Fibroblast of villous mesenchyme (primary cell): Measurements from ENCODE around the gene FKBP15. TPM values are rescaled to one million over a fixed set of nuclear protein-coding genes. Genes with fewer than 3 reads are reported as not detected.
A peak's percentile ranks its signal among the peaks of the same experiment; 100 is the strongest.

ENCODE experiments used
- DNase-seq: peaks from one replicate; pipeline ENCODE4 v3.0.0-alpha.2; 2010; ENCODE audit warnings: low read depth
- H3K4me3 ChIP-seq: 2 replicates; pipeline ENCODE4 v1.5.1; 2011; ENCODE audit warnings: low read depth, mild to moderate bottlenecking, low read length
- total RNA-seq: library from RNA; depleted of rRNA; stranded (reverse); fragments of >200 nt; gene quantifications from 2 replicates; pipeline ENCODE4 v1.2.3, GENCODE V29; 2012
- TF ChIP-seq, protein P1 (sequence below): IDR thresholded peaks from 2 replicates; pipeline ENCODE4 v1.5.1; 2012; ENCODE audit warnings: low read depth, mild to moderate bottlenecking, low read length; ENCODE audit not compliant: insufficient read depth

Gene FKBP15, protein sequence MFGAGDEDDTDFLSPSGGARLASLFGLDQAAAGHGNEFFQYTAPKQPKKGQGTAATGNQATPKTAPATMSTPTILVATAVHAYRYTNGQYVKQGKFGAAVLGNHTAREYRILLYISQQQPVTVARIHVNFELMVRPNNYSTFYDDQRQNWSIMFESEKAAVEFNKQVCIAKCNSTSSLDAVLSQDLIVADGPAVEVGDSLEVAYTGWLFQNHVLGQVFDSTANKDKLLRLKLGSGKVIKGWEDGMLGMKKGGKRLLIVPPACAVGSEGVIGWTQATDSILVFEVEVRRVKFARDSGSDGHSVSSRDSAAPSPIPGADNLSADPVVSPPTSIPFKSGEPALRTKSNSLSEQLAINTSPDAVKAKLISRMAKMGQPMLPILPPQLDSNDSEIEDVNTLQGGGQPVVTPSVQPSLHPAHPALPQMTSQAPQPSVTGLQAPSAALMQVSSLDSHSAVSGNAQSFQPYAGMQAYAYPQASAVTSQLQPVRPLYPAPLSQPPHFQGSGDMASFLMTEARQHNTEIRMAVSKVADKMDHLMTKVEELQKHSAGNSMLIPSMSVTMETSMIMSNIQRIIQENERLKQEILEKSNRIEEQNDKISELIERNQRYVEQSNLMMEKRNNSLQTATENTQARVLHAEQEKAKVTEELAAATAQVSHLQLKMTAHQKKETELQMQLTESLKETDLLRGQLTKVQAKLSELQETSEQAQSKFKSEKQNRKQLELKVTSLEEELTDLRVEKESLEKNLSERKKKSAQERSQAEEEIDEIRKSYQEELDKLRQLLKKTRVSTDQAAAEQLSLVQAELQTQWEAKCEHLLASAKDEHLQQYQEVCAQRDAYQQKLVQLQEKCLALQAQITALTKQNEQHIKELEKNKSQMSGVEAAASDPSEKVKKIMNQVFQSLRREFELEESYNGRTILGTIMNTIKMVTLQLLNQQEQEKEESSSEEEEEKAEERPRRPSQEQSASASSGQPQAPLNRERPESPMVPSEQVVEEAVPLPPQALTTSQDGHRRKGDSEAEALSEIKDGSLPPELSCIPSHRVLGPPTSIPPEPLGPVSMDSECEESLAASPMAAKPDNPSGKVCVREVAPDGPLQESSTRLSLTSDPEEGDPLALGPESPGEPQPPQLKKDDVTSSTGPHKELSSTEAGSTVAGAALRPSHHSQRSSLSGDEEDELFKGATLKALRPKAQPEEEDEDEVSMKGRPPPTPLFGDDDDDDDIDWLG
- total RNA-seq: 20.6 and 25.9 TPM in 2 replicates

DNA sequence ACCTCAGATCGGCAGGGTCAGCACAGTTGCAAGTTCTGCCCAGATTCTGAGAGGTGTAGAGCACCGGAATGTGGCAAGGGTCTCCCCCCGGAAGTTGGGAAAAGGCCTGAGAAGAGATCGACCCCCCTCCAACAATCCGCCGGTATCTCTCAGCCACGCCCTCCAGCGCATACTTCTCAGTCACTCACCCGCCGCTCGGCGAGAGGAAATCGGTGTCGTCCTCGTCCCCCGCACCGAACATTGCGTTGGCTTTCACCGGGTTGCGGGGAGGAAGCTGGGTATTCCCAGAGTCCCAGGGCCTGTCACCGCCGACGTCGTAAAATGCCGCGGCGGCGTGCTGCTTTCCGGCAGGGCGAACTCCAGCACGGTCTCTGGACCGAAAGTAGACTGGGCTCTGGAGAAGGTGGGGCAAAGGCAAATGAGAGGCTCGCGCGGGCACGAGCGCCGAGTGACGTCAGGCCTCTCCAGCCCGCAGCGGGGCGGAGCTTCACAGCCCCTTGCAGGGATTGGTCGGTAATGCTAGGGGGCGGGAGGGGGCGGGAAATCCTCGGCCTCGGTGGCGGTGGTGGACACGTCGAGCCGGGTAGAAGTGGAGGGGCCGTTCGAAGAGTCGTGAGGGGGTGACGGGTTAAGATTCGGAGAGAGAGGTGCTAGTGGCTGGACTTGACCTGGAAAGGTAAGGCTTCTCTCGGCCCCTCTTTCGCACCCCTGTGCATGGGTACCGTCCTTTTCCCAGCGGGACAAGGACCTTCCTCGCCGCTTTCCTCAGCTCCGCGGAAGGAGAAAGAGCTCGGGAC lies at the start of gene FKBP15, which contains the start of gene SLC31A1:
Gene FKBP15, minus strand, starts transcription at position 275 of the 797 bp plus-strand sequence. Its CDS starts 34 bp downstream, at position 241.
Gene SLC31A1, plus strand, starts transcription at position 542 of the 797 bp plus-strand sequence. CDS start 34,605 bp downstream, outside the sequence.
- TF ChIP-seq, protein P1, sequence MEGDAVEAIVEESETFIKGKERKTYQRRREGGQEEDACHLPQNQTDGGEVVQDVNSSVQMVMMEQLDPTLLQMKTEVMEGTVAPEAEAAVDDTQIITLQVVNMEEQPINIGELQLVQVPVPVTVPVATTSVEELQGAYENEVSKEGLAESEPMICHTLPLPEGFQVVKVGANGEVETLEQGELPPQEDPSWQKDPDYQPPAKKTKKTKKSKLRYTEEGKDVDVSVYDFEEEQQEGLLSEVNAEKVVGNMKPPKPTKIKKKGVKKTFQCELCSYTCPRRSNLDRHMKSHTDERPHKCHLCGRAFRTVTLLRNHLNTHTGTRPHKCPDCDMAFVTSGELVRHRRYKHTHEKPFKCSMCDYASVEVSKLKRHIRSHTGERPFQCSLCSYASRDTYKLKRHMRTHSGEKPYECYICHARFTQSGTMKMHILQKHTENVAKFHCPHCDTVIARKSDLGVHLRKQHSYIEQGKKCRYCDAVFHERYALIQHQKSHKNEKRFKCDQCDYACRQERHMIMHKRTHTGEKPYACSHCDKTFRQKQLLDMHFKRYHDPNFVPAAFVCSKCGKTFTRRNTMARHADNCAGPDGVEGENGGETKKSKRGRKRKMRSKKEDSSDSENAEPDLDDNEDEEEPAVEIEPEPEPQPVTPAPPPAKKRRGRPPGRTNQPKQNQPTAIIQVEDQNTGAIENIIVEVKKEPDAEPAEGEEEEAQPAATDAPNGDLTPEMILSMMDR: no peak
- DNase-seq: peak; percentile 99
- peak within 1 kb of the TSS; percentile 96 for H3K4me3 ChIP-seq

DNA sequence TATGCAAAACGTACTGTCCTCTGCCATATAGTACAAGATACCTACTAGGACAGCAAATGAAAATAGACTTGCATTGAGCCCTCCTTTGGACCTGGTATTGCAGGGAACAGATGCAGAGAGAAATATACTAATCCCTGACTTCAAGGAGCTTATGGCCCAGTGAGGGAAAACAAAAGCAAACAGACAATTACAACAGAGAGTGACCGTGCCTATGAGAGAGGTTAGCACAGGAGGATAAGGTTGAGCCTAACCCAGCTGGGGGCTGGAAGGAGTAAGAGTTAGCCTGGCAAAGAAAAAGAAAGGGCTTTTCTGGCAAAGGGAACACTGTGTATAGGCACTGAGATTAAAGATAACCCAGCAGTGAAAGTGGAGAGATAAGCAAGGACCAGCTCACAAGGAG lies 48.8 kb upstream of the FKBP15 start:
- no peak for DNase-seq
- TF ChIP-seq, protein P1: no peak
- H3K4me3 ChIP-seq: no peak overlapping the region

DNA sequence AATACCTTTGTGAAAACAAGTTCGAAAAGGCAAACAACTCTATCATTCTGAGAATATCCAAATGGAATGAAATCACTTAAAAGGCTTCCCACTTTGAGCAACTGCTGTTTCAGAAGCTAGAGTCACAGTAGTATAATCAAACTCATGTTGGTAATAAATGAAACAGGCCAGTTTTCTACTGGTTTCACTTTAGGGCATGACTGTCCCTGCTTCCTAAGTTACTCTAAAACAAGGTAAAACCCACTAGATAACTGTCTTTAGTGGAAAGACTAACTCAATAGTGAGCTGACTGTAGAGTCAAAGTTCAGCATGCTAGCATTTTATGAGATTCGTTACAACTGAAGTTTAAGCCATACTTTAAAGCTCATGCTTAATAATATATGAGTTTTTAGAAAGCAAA lies 48.3 kb upstream of the FKBP15 start:
- no peak for DNase-seq
- TF ChIP-seq, protein P1: no peak
- no peak overlapping the region for H3K4me3 ChIP-seq

DNA sequence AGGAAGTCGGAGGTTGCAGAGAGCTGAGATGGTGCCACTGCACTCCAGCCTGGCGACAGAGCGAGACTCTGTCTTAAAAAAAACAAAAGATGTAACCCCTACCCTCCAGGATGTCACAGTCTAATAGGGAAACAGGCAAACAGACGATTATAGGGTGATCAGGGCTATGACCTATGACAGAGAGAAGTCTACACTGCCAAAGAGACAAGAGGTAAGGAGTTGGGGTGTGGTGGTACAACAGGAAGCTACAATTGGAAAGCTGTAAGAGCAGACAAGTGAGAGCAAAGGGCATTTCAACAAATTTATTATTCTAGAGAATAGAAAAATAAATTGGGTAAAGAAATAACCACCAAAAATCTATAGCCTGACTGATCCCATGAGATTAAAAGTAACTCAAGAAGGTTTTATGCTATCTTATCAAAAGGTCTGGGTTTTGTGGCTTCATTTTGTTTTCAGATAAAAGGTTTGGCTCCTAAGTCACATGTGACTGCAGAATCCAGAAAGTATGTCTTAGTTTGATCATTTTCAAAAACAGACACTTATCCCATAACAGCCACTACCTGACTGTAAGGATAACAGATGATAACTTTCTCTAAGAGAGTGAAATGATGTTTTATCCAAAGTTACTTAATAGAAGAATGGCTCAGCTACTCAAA lies 47.0 kb upstream of the FKBP15 start:
- DNase-seq: no peak
- TF ChIP-seq, protein P1: no peak

DNA sequence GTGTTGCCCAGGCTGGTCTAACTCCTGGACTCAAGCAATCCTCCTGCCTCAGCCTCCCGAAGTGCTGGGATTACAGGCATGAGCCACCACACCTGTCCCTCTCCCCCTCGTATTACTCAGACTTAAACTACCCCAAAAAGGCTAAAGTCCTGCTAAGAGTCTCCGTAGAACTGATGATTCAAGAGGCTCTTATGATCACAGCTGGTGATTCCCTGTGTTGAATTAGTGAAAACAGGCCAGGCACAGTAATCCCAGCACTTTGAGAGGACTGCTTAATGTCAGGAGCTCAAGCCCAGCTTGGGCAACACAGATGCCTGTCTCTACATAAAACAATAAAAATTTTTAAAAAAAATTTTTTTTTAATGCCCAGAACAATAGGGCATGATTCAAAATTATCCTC lies 45.1 kb upstream of the FKBP15 start:
- H3K4me3 ChIP-seq: no peak overlapping the region
- peak; percentile 18 for DNase-seq
- TF ChIP-seq, protein P1: no peak

More for the DNA sequence above, 47.0 kb upstream of the FKBP15 start:
- H3K4me3 ChIP-seq: no peak overlapping the region
